ENCODE data around the gene B3GNT5. TPM values are rescaled to one million over a fixed set of nuclear protein-coding genes. Genes with fewer than 3 reads are reported as not detected.

The B3GNT5 gene
- total and polyA plus RNA-seq, 2 donors (not counting 1 experiment from before 2014, with no cell fraction given): 0.07 to 0.37 TPM

- Mint-ChIP-seq H3K4me1 (no peaks in the 10 kb centered on the region), H3K27ac (no peak overlapping the region), H3K4me3 (no peak overlapping the region), H3K9me3 (ENCODE audit: insufficient read depth) (peaks cover 5% of the 10 kb centered on the region), H3K27me3 (peaks cover 39% of the 10 kb centered on the region)
- H3K4me2 ChIP-seq (replicated peaks; ENCODE audit: low read depth, low read length, poor library complexity, severe bottlenecking): no peak overlapping the region
- H3K9ac ChIP-seq (ENCODE audit: low read length): no peak overlapping the region
- peaks cover 1 to 9% (median 6%) of the 10 kb centered on the region in 3 donors for H3K9me3 ChIP-seq (ENCODE audit: control extremely low read depth in 1 of 3, control insufficient read depth in 2 of 3, insufficient read depth in 1 of 3, low read length in 2 of 3)
- no peak for TF ChIP-seq EZH2 (IDR thresholded peaks at IDR 0.05; ENCODE audit: borderline replicate concordance, insufficient read depth, low read depth, low read length, poor library complexity, severe bottlenecking)
- TF ChIP-seq, protein P1, sequence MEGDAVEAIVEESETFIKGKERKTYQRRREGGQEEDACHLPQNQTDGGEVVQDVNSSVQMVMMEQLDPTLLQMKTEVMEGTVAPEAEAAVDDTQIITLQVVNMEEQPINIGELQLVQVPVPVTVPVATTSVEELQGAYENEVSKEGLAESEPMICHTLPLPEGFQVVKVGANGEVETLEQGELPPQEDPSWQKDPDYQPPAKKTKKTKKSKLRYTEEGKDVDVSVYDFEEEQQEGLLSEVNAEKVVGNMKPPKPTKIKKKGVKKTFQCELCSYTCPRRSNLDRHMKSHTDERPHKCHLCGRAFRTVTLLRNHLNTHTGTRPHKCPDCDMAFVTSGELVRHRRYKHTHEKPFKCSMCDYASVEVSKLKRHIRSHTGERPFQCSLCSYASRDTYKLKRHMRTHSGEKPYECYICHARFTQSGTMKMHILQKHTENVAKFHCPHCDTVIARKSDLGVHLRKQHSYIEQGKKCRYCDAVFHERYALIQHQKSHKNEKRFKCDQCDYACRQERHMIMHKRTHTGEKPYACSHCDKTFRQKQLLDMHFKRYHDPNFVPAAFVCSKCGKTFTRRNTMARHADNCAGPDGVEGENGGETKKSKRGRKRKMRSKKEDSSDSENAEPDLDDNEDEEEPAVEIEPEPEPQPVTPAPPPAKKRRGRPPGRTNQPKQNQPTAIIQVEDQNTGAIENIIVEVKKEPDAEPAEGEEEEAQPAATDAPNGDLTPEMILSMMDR (IDR thresholded peaks at IDR 0.05): no peak
- DNase-seq (no peak), ATAC-seq (ENCODE audit: low read depth) (no peak)
- H3K4me3 ChIP-seq (ENCODE audit: control extremely low read depth in 1 of 5, extremely low read depth in 1 of 5, insufficient read depth in 1 of 5, low read depth in 2 of 5, low read length in 4 of 5): no peak overlapping the region
- CTCF ChIA-PET: no interaction called here
- no peaks in the 10 kb centered on the region for H3K4me1 ChIP-seq (ENCODE audit: control insufficient read depth in 2 of 2, insufficient read depth in 2 of 2, low read length in 2 of 2)
- H3K27me3 ChIP-seq (replicated peaks in 1 of 4; ENCODE audit: control extremely low read depth in 1 of 4, control insufficient read depth in 3 of 4, insufficient read depth in 4 of 4, low read length in 3 of 4): peaks cover 0 to 8% (median 5%) of the 10 kb centered on the region in 4 experiments
- no peaks in the 10 kb centered on the region for H3K36me3 ChIP-seq (replicated peaks in 1 of 2; ENCODE audit: control extremely low read depth in 1 of 2, control insufficient read depth in 1 of 2, extremely low read depth in 1 of 2, insufficient read depth in 2 of 2, low read length in 1 of 2)
- H2AFZ ChIP-seq (ENCODE audit: insufficient read depth, low read depth, low read length, poor library complexity, severe bottlenecking): no peak overlapping the region
- POLR2A ChIA-PET: no interaction called here
- intact Hi-C loops (cut with micrococcal nuclease): no loop called here
- H3K27ac ChIP-seq (ENCODE audit: low read length in 2 of 2): no peak overlapping the region
- H3K79me2 ChIP-seq (ENCODE audit: control insufficient read depth, insufficient read depth, low read length): no peaks in the 10 kb centered on the region
- no peaks in the 10 kb centered on the region for H4K20me1 ChIP-seq (ENCODE audit: control insufficient read depth, insufficient read depth, low read length, poor library complexity, severe bottlenecking)
These were observed 49.4 kb upstream of the B3GNT5 start for GRCh38 chr3:183203670-183204069.

DNA sequence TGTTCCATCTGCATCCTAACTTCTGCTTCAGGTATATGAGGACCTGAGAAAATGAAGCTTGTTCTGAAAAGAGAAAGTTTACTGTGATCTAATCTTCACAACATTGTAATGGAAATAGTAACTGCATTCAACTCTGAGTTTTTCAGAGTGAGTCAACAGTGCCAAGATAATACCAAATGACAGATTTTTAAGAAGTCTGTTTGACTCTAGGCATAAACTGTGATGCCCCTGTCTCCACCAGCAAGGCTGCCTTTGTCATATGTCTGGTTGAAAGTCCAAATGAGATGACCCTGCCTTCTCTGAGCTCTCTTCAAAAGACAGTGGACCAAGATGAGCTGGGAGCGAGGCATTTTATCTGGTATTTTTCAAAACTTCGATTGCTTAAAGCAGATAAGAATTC is 44.8 kb upstream of the B3GNT5 start:
- no peak overlapping the region for H3K9ac ChIP-seq (ENCODE audit: low read length)
- H3K36me3 ChIP-seq (replicated peaks in 1 of 2; ENCODE audit: control extremely low read depth in 1 of 2, control insufficient read depth in 1 of 2, extremely low read depth in 1 of 2, insufficient read depth in 2 of 2, low read length in 1 of 2): no peaks in the 10 kb centered on the region
- H3K27ac ChIP-seq (ENCODE audit: low read length in 2 of 2): no peak overlapping the region
- no peak overlapping the region for H3K4me2 ChIP-seq (replicated peaks; ENCODE audit: low read depth, low read length, poor library complexity, severe bottlenecking)
- peaks cover 0 to 16% (median 5%) of the 10 kb centered on the region in 4 experiments for H3K27me3 ChIP-seq (replicated peaks in 1 of 4; ENCODE audit: control extremely low read depth in 1 of 4, control insufficient read depth in 3 of 4, insufficient read depth in 4 of 4, low read length in 3 of 4)
- DNase-seq (no peak), ATAC-seq (ENCODE audit: low read depth) (no peak)
- H3K9me3 Mint-ChIP-seq (ENCODE audit: insufficient read depth): peaks cover 4% of the 10 kb centered on the region
- TF ChIP-seq, protein P1 (IDR thresholded peaks at IDR 0.05): no peak
- no peak for TF ChIP-seq EZH2 (IDR thresholded peaks at IDR 0.05; ENCODE audit: borderline replicate concordance, insufficient read depth, low read depth, low read length, poor library complexity, severe bottlenecking)
- peaks cover 12 to 21% of the 10 kb centered on the region in 2 donors for H3K4me1 ChIP-seq (ENCODE audit: control insufficient read depth in 2 of 2, insufficient read depth in 2 of 2, low read length in 2 of 2)
- no peaks in the 10 kb centered on the region for H4K20me1 ChIP-seq (ENCODE audit: control insufficient read depth, insufficient read depth, low read length, poor library complexity, severe bottlenecking)
- peaks cover 19% of the 10 kb centered on the region for H3K4me1 Mint-ChIP-seq
- H3K4me3 ChIP-seq (ENCODE audit: control extremely low read depth in 1 of 5, extremely low read depth in 1 of 5, insufficient read depth in 1 of 5, low read depth in 2 of 5, low read length in 4 of 5): no peak overlapping the region
- no CpG with 5 or more reads among the region's 2 CpGs for WGBS (ENCODE audit: insufficient coverage)
- H3K4me3 Mint-ChIP-seq: no peak overlapping the region
- peaks cover 48% of the 10 kb centered on the region for H3K27me3 Mint-ChIP-seq
- no peak overlapping the region for H3K27ac Mint-ChIP-seq
- POLR2A ChIA-PET: no interaction called here
- H3K9me3 ChIP-seq (ENCODE audit: control extremely low read depth in 1 of 3, control insufficient read depth in 2 of 3, insufficient read depth in 1 of 3, low read length in 2 of 3): peaks cover 0 to 8% (median 0%) of the 10 kb centered on the region in 3 donors
- CTCF ChIA-PET: no interaction called here
- H2AFZ ChIP-seq (ENCODE audit: insufficient read depth, low read depth, low read length, poor library complexity, severe bottlenecking): no peak overlapping the region
- H3K79me2 ChIP-seq (ENCODE audit: control insufficient read depth, insufficient read depth, low read length): no peaks in the 10 kb centered on the region
- intact Hi-C loops (cut with micrococcal nuclease): no loop called here

Data from B cell (primary cell).